ENCODE data around the gene ZNF397.

Gene ZNF397

DNA sequence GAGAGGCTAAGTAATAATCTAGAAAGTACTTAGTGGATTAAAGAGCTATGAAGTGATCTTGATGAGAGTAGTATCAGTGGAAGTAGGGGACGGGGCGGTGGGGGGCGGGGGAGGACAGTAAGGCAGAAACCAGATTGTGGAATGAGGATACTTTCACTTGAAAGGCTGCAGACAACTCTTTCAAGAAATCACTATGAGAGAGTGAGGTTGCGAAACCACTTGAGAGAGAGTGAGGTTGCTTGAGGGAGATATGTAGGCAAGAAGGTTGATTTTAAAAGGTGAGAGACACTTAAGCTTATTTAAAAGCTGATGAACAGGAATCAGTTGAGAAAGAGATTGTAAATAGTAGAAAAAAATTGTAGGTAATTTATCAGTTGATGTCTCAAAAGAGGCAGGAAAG is 3.8 kb downstream of the ZNF397 start:
- no peaks in the 10 kb centered on the region for H3K27me3 ChIP-seq
- no peaks in the 10 kb centered on the region for H3K4me1 ChIP-seq
- H3K36me3 ChIP-seq: peaks cover 42% of the 10 kb centered on the region
- no peak for DNase-seq
- no peaks in the 10 kb centered on the region for H3K9me3 ChIP-seq
- H3K4me3 ChIP-seq (ENCODE audit: low read depth, low read length): no peak overlapping the region
- TF ChIP-seq, protein P1, sequence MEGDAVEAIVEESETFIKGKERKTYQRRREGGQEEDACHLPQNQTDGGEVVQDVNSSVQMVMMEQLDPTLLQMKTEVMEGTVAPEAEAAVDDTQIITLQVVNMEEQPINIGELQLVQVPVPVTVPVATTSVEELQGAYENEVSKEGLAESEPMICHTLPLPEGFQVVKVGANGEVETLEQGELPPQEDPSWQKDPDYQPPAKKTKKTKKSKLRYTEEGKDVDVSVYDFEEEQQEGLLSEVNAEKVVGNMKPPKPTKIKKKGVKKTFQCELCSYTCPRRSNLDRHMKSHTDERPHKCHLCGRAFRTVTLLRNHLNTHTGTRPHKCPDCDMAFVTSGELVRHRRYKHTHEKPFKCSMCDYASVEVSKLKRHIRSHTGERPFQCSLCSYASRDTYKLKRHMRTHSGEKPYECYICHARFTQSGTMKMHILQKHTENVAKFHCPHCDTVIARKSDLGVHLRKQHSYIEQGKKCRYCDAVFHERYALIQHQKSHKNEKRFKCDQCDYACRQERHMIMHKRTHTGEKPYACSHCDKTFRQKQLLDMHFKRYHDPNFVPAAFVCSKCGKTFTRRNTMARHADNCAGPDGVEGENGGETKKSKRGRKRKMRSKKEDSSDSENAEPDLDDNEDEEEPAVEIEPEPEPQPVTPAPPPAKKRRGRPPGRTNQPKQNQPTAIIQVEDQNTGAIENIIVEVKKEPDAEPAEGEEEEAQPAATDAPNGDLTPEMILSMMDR (IDR thresholded peaks at IDR 0.05; ENCODE audit: low read depth, low read length): no peak

DNA sequence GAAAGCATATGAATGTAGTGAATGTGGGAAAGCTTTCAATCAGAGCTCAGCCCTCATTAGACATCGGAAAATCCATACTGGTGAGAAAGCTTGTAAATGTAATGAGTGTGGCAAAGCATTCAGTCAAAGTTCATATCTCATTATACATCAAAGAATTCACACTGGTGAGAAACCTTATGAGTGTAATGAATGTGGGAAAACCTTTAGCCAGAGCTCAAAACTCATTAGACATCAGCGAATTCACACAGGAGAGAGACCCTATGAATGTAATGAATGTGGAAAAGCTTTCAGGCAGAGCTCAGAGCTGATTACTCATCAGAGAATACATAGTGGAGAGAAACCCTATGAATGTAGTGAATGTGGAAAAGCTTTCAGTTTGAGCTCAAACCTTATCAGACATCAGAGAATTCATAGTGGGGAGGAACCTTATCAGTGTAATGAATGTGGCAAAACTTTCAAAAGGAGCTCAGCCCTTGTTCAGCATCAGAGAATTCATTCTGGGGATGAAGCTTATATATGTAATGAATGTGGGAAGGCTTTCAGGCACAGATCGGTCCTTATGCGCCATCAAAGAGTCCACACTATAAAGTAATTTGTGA is 5.0 kb downstream of the ZNF397 start:
- Histone ChIP-seq H3K27me3 (no peaks in the 10 kb centered on the region), H3K4me1 (no peaks in the 10 kb centered on the region), H3K36me3 (peaks cover 42% of the 10 kb centered on the region), H3K9me3 (no peaks in the 10 kb centered on the region), H3K4me3 (ENCODE audit: low read depth, low read length) (no peak overlapping the region)
- TF ChIP-seq, protein P1 (IDR thresholded peaks at IDR 0.05; ENCODE audit: low read depth, low read length): no peak
- no peak for DNase-seq

DNA sequence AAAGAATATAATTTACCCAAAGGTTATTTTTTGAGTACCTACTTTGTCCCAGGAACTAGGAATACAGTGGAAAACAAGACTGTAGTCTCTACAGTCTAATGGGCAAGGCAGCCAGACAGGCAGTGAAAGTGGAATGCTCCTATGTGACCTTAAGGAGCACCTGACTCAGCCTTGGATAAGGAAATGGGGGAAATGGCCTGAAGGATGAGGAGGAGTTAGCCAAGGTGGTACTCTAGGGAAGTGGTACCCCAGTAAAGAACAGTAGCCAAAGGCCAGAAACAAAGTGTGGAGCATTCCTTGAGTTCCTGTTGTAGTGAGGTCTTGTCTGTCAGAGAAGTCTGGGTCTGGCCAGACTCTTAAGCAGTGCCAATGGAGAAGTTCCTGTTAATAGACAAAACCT is 6.0 kb downstream of the ZNF397 start:
- Histone ChIP-seq H3K4me3 (ENCODE audit: low read depth, low read length) (no peak overlapping the region), H3K36me3 (peaks cover 42% of the 10 kb centered on the region), H3K27me3 (no peaks in the 10 kb centered on the region), H3K9me3 (no peaks in the 10 kb centered on the region), H3K4me1 (no peaks in the 10 kb centered on the region)
- TF ChIP-seq, protein P1 (IDR thresholded peaks at IDR 0.05; ENCODE audit: low read depth, low read length): no peak
- no peak for DNase-seq

DNA sequence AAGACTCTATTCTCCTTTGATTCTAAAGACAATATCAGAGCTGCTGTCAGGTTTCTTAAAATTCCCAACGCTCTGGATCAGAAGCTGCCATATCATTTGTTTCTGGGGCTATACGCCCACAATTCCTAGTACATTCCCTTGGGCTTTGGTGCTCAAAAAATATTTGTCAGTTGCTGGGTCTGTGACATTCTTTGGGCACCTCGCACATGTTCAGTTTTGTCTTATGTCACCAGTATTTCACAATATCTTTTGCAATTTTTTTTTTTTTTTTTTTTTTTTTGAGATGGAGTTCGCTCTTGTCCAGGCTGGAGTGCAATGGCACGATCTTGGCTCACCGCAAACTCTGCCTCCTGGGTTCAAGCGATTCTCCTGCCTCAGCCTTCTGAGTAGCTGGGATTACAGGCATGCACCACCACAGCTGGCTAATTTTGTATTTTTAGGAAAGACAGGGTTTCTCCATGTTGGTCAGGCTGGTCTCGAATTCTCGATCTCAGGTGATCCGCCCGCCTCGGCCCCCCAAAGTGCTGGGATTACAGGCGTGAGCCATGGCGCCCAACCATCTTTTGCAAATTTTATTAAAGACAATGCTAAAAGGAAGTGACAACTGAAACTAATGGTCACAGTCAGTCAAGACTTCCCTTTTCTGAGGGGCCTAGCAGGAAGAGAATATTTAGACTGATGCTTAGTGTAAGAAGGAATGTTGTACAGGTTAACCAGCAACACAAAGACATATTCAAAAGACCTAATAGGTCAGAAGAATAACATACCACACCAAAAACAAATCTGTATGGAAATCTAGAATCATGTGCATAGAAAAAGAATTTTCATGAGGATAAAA is 6.8 kb downstream of the ZNF397 start:
- Histone ChIP-seq H3K4me1 (no peaks in the 10 kb centered on the region), H3K27me3 (no peaks in the 10 kb centered on the region), H3K36me3 (peaks cover 39% of the 10 kb centered on the region), H3K9me3 (no peaks in the 10 kb centered on the region), H3K4me3 (ENCODE audit: low read depth, low read length) (no peak overlapping the region)
- DNase-seq: no peak
- TF ChIP-seq, protein P1 (IDR thresholded peaks at IDR 0.05; ENCODE audit: low read depth, low read length): no peak

DNA sequence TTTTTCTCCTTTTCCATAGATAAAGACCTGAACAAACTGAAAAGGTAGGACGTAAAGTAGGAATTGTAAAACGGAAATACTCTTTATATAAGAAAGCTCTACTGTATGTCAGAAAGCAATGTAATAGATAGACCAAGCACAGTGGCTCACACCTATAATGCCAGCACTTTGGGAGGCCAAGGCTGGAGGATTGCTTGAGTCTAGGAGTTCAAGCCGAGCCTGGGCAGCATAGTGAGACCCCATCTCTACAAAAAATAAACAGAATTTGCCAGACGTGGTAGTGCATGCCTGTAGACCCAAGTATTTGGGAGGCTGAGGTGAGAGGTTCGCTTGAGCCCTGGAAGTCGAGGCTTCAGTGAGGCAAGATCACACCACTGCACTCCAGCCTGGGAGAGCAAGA is 7.6 kb downstream of the ZNF397 start:
- H3K36me3 ChIP-seq: peaks cover 31% of the 10 kb centered on the region
- DNase-seq: no peak

More for the DNA sequence above, 7.6 kb downstream of the ZNF397 start:
- TF ChIP-seq, protein P1 (IDR thresholded peaks at IDR 0.05; ENCODE audit: low read depth, low read length): no peak
- H3K4me1 ChIP-seq: no peaks in the 10 kb centered on the region
- H3K4me3 ChIP-seq (ENCODE audit: low read depth, low read length): no peak overlapping the region
- H3K9me3 ChIP-seq: no peaks in the 10 kb centered on the region
- no peaks in the 10 kb centered on the region for H3K27me3 ChIP-seq
